HG03457 (cell line): ENCODE results near the gene TK1.
"Not testable (repeated sequence)": the region's sequence is repeated elsewhere in the genome, so short reads cannot be mapped to it uniquely, and the experiment has no call there.

Experiments
- ATAC-seq: cut with Tn5 transposase; IDR thresholded peaks from one replicate; pipeline ENCODE4 v1.9.1; 2021; ENCODE audit warnings: moderate number of reproducible peaks; ENCODE audit not compliant: unreplicated experiment

Gene TK1

DNA sequence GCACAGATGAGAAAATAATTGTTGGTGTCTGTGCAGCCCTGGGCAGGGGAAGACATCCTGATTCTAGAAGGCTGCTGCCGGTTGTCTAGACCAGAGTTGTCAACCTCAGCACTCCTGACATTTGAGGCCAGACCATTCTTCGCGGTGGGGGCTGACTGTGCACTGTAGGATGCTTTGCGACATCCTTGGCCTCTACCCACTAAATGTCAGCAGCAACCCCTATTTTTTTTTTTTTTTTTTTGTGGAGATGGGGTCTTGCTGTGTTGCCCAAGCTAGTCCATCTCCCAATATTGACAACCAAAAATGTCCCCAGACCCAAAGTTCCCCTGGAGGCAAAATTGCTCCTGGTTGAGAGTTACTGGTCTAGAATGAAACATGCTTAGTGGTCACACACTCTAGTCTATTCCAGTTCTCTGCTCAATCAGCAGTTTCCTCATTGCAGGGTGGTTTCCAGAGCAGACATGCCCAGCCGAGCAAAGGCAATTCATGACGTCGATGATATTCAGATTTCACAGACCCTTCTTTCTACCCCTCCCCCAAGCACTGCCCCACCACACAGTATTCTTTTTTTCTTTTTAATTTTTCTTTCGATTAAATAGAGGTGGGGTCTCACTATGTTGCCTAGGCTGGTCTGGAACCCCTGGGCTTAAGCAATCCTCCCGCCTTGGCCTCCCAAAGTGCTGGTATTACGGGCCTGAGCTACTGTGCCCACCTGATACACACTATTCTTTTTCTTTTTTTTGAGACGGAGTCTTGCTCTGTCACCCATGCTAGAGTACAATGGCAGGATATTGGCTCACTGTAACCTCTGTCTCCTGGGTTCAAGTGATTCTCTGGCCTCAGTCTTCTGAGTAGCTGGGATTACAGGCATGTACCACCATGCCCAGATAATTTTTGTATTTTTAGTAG, 31.7 kb downstream of the TK1 start:
- ATAC-seq, result peak; percentile 37

DNA sequence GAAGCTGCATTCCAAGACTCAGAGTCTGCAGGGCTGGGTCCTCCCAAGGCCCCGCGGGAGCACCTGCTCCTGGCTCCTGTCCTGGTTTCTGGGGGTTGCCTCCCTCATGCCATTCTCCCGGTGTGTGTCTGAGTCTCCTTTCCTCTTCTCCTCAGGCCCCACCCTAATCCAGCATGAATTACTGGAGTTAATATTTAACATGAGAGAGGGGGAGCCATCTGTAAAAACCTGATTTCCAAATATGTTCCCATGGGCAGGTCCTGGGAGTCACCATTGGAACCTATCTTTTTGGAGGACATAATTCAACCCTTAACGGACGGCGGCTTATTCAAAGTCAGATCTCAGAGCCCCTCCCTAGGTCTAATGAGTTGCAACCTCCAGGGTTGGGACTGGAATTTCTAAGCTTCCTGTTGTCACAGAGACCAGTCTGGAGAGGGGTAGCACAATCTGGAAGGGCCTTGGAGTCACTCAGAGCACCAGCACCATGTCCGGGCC, 35.3 kb downstream of the TK1 start:
- no peak for ATAC-seq

DNA sequence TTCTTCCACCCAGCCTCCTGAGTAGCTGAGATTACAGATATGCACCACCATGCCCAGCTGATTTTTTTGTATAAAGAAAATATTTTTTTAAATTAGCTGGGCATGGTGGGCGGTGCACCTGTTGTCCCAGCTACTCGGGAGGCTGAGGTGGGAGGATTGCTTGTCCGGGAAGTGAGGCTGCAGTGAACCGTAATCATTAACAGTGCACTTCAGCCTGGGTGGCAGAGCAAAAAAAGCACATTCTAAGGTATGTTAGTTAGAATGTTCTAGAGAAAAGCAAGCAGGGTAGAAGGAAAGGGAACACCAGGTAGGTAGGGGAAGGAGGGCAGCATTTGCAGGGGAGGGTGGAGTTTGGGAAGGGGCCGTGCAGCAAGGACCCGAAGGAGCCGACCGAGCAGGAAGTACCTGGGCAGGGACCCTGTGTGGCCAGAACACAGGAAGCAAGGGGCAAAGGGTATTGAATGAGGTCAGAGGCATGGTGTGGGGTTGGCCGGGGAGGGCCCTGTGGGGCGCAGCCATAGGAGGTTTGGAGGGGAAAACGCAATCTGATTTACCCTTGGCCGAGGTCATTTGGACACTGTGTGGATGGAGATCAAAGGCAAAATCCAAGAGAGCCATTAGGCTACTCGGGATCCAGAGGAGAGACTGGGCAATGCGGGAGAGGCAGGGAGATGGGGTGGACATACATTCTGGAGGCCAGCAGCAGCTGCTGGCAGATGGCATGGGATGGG, 38.4 kb downstream of the TK1 start:
- ATAC-seq, result no peak

DNA sequence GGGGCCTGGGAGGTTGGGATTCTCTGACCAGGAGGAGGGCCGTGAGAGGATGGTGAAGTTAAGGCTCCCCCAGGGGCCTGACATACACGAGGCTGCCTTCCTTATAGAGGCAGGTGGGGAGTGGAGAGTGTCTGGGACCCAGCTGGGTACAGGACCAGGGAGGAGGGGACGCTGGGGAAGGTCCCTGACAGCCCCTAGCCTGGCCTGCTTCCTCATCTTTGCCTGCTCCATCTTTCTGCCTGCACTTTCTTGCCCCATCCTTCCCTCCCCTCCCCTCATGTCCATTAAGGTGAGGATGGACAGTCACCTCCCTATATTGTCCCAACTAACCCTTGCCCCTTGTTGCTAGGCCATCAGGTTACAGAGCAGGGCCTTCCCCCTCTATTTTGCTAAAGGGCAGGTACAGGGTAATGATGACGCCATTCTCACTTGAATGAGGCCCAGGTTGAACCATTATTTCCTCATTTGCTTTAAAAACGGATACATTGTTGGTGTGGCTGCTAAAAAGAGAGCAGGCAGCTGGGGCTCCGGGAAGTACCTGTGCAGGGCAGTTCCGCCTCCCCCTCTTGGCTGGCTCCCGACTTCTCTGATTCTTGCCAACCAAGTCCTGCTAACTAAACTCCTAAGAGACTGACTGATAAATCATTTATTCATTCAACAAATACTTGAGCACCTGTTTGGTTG, 39.4 kb downstream of the TK1 start:
- ATAC-seq, result no peak

DNA sequence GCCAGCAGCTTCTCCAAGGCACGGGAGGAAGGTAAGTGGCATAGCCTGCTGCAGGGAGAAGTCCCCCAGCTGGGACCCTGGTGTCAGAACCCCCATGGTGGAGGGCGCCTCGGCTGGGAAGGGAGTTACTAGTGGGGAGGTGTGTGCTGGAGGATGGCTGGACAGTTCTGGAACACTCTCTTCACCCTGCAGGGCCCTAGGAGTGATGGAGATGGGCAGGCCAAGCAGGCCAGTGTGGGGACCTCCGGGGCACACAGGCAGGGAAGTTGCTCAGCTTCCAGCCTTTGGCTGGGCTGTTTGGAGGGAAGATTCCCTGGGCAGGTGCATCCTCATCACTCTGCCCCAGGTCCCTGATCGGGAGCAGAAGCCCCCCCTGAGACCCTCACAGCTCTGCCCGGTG, 40.0 kb downstream of the TK1 start:
- ATAC-seq, result no peak

DNA sequence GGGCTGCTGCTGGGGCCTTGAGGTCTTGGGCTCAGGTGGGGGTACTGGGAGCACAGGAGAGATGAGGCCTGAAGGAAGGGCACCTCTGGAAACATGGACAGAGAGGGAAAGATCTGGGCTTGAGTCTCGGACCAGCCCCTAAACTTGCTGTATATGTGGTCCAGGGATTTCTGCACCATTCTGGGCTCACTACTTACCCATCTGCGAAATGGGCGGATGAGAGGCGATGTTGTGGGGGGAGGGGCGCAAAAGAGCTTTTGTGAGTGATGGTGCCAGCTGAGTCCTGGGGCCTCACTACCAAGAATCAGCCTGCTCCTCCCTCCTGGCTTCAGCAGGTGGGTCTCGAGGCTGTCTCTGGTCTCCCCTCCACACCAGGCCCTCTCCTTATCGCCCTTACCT, 40.4 kb downstream of the TK1 start:
- ATAC-seq, result no peak

DNA sequence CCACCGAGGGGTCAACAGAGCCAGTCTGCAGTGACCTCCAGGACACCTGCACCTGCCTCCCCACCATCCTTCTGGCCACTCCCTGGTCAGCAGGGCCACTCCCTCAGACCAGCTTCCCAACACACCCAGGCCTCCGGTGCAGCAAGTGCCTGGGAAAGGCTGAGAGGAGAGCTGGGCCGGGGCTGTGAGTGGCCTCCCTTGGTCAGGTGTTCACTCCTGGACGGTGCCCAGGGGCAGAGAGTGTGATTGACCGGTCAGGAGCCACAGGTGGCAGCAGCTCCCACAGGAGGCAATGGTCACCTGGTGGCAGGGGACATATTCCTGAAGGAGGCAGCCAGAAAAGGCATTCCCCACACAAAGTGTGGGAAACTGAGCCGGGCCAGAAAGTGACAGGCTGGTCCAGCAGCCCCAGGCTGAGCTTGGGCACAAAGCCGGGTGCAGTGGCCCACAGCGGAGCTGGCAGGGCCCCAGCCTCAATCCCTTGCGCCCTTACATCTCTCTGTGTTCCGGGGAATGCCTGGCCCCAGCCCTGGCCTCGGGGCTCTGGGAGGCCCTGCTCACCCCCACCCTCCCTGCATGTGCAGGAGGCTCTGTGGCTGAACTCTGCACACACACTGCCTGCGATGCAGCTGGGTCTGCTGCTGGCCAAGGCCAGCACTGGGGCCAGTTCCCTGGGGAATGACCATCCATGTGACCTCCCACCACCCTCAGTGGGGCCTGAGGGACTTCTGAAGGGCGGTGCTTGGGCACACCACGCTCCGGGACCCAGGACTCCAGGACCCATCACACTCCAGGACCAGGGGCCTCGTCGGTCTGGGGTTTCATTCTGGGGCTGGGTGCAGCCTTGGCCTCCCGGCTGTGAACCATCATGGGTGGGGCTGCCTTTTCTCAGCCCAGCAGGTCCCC, 41.9 kb downstream of the TK1 start:
- ATAC-seq, result no peak

DNA sequence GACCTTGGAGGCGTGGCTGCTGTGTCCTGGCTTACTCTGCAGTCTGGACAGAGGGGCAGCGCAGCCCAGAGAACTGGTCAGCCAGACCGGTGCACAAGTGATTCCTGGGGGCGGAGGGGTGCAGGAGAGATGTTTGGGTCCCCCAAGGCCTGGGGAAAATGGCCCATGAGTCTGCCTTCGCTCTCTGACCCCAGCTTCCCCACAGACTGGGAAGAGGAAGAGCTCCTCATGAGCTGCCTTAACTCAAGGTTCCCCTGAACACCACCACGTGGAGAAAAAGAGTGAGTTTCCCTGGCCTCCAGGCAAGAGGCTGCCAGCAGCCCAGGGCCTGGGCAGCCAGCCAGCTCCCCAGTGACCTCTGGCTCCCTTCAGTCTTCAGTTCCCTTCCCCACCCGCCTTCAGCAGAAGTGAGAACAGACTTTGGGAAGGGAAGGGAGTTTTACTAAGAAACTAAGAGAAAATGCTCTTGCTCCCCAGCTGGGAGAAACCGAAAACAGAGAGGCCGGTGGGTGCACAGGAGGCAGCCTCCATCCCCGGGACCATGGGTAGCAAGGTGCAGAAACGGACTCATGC, 42.6 kb downstream of the TK1 start:
- ATAC-seq, result no peak

DNA sequence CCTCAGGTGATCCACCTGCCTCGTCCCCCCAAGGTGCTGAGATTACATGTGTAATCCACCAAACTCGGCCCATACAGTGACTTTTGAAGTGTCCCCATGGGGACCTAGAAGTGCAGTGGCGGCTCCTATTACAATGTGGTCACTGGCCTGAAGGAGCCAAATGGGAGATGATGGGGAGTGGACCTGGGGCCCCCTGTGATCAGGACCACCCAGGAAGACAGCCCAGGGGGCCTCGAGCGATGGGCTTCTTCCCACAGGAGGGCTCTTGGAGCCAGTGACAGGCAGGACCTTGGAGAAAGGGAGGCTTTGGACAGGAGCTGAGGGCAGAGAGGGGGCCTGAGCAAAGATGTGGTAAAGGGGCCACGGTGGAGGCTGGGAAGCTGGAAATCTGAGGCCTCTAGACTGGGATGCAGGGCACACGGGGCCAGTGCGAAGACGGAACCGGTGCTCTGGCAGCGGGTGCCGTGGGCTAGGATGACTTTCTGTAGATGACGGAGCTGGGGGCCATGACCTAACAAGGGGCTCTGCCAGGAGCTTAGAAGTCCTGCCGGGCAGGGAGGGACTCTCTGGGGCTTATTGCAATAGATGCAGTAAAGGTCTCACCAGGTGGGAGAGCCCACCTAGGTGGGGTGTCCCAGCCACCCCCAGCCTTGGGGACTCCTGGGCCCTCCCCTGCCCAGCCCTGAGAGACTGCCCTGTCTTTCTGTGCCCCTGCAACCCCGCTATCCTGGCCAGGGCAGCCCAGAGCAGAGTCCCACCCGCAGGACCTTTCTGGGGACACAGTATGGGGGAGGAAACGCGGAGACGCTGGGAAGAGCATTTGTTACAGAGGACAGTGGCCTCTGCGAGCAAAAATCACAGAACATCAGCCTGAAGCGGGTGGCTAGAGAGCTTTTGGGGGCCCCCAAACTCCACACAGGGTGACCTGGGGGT, 43.4 kb downstream of the TK1 start:
- ATAC-seq, result no peak

DNA sequence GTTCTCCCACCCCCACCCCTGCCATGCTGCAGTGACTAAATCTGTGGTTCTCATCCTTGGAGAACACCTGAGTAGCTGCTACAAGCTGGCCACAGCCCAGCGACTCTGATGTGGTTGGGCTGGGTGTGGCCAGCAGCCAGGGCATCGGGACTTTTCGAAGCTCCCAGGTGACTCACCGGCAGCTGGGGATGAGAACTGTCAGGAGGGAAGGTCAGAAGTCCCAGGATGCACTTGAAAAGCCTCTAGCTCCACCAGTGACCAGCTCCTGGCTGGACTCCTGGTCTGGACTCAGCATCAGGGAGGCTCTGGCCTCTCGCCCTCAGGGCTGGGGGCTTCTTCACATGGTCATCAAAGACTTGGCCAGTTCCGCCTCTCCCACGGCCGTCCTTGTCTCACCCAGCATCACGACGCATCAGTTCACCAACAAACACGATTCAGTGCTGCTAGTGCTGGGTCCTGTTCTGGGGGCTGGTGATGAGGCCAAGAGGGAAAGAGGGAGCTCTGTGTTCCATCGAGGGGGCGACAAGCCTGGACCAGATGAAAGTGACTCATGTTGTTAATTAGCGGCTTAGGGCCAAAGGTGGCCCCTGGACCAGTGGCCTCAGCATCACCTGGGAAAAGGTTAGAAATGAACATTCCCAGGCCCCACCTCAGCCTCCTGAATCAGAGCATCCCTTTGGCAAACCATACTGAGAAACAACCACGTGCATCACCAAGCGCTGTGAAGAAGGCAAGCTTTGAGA, 44.6 kb downstream of the TK1 start:
- no peak for ATAC-seq

DNA sequence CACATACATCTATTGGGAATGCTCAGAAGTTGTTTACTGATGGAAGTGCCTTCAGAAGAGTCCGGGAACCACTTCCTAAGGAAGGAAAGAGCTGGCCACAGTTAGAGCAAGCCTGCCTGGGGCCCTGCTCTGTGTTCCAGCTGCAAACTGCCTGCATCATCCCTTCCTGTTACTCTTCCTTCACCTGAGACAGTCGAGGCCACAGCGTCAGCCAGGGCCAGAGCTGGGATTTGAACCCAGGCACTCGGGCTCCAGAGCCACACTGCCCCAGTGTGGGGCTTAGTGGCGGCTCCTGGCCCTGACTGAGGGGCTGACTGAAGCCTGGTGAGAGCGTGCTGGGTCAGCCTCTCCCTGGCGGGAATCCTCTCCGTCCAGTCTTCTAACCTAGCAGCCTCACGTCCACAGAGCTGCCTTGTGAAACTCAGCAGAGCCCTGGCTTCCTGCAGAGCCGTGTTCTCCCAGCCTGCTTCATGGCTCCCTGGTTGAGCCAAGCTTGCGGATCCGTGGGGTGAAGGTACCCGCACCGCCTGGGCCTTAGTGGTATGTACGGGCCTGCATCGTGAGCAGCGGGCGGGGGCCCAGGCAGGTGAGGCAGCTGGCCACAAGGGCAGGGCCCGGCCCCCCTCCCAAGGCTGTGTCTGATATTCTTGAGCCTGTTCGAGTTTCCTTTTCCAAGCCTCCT, 45.3 kb downstream of the TK1 start:
- no peak for ATAC-seq

DNA sequence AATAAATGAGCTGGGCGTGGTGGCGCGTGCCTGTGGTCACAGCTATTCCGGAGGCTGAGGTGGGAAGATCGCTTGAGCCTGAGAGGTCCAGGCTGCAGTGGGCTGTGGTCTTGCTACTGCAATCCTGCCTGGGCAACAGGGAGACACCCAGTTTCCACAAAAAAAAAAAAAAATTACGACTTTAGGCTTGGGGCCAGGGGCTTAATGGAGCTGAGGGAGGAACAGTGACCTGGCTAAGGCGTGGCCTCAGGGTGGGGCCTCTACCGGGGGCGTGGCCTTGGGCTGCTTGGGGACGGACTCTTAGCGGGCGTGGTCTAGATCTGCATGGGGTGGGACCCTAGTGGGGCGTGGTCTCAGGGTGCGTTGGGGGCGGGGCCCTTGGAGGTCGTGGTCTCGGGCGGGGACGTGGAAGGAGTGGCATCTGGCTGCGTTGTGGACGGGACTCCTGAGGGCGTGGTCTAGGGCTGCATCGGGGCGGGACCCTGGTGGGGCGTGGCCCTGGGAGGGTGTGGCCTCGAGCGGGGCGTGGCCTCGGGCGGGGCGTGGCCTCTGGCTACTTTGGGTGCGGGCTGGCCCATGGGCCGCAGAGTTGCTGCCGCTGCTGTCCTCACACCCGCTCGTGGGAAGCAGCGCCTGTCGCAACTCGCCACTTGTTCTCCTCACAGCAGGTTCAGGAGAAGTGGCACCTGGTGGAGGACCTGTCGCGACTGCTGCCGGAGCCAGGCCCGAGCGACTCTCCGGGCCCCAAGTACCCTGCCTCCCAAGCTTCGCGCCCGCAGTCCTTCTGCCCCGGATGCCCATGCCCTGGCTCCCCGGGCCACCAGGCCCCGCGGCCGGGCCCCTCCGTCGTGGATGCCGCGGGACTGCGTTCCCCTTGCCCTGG, 46.4 kb downstream of the TK1 start:
- ATAC-seq, result peak; percentile 56

DNA sequence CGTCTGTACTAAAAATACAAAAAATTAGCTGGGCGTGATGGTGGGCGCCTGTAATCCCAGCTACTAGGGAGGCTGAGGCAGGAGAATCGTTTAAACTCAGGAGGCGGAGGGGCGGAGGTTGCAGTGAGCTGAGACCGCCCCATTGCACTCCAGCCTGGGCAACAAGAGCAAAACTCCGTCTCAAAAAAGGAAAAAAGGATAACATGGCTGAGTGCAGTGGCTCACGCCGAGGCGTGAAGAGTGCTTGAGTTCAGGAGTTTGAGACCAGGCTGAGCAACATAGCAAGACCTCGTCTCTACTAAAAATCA, 47.0 kb downstream of the TK1 start:
- ATAC-seq, result not testable (repeated sequence)

DNA sequence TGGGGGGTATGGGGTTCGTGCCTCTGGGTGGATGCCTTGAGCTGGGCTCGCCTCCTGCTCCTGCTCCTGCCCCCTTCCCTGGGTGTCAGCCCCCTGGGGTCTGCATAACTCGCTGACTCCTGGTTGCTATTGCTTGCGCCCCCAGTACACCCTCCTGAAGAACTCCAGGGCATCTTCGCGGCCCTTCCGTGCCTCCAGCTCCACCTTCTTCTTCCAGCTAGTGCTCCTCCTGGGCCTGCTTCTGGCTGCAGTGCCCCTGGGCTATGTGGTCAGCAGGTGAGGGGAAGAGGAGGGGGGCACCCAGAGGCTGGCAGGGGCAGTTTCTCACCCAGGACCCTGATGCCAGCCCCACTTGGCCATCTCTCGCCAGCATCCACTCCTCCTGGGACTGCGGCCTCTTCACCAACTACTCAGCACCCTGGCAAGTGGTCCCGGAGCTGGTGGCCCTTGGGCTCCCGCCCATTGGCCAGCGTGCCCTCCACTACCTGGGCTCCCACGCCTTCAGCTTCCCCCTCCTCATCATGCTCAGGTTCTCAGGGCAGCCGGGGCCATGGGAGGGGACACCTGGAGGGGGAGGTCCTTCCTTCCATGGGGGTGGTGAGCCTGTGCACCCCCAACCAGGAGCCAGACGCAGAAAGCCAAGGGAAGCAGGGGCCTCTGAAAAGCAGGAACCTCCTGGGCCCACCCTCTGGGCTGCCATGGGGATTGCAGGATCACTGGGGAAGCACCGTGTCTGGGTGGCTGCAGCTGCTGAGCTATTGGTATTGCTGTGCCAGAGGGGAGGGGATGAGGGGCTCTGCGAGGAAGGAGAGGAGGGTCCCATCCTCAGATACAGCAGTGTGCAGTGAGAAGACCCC, 48.4 kb downstream of the TK1 start:
- ATAC-seq, result no peak

DNA sequence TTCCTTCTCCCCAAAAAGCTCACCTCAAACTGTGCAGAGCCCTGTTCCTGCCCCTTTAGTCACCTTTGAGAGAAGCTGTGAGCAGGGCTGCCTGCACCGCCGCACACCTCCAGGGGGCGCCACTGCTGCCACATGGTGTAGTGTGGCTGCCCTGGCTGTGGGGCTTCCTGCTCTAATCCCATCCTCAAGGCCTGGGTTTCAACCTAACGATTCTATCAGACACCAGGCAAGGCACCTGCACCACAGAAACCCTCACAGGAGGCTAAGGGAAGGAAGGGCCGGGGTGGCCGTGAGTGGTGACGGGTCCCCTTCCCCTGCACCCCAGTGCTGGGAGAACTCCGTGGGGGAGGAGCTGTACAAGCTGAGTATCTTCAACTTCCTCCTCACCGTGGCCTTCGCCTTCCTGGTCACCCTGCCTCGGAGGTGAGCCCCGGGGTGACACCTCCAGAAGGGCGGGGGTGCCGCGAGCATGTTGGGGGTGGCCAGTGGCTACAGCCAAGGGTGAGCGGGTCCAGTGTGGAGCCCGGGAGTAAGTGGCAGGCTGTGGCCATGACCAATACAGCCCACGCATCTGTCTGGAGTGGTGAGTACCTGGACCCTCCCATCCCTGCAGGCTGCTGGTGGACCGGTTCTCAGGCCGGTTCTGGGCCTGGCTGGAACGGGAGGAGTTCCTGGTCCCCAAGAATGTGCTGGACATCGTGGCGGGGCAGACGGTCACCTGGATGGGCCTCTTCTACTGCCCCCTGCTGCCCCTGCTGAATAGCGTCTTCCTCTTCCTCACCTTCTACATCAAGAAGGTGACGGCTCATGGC, 49.3 kb downstream of the TK1 start:
- ATAC-seq, result no peak
